Hippocampal formation (tissue), 2 donors: ENCODE measurements around the gene CREB3L2.
"Not testable (repeated sequence)": the region's sequence is repeated elsewhere in the genome, so short reads cannot be mapped to it uniquely, and the experiment has no call there.

Experiments
- DNase-seq, 2 donors: peaks; one replicate each; lab custom pipeline; 2025; lab: John Stamatoyannopoulos, UW

Gene CREB3L2

DNA sequence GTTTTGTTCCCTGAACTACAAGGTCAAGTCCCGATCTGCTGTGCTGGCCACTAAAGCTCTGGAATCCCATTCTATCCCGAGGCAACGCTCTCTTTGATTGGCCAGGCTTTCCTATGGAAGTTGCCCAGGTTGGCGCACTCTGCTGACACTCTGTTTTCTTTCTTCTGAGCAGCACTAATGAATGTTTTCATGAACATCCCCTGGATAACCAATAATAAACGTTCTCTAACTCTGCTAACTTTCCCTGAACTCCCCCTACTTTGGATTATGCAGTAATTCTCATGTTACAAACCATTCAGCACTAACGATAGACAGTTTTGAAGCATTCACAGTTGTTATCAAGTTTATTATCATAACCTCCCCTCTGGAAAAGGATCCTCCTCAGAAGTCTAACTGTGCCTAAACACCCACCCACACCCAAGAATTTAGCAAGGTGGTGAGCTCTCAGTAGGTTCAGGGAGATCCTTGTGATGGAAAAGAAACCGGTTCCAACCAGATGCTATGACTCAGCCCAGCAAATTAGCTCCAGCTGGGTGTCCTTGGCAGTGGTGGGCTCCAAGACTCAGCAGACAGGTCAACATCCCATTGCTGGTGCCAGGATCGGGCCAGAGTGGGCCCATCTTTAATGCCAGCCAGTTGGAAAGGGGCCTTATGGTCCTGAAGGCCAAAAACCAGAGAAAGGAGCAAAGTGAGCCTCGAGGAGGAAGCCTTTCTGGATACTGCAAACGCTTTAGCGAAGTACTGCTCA is 68.4 kb downstream of the CREB3L2 start:
- DNase-seq = no peak

DNA sequence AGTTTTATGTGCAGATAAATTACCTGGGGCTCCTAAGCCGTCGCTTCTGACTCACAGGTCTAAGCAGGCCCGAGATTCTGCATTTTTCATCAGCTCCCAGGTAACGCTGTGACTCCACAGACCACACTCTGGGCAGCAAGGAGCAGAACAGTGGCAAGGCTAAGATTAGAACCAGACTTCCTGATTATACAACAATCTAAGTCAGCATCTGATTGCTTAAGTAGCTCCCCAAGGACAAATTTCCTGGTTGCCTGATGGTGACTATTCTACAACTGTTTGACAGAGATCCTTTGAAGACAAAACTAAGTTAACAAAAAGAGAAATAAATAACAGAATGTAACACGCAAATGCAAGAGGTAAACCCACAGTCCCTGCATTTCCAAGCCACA is 69.0 kb downstream of the CREB3L2 start:
- DNase-seq = peak in 1 of 2 donors; percentile 29

DNA sequence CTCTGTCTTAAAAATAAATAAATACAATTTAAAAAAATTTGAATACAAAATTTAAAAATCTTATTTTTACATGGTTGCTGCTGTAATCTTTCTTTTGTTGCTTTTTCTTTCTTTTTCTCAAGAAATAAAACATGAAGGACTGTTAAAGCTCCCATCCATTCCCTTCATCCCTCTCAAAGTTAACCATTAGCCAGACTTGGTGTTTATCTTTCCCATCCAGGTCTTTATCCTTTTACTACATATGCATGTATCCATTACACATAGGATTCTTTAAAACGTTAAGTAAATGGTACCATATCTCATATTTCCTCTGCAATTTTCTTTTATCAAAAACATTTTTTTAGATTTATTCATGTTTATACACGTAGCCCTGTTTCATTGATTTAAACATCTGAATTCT is 70.1 kb downstream of the CREB3L2 start:
- no peak for DNase-seq

DNA sequence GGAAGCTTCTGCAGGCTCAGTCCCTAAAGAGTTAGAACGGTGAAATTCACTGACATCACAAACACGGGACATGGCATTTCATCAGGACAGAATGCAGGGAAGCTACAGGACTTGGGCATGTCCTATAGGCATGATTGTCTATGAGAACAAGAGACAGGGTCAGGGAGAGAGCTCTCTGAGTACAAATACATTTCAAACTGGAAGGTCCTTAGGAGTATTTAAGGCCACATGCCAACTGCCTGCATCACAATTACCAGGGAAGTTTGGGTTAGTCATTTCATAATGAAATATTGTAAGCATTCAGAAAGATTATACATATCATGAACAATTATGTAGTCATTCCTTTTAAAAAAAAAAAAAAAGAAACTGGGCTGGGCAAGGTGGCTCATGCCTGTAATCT is 71.3 kb downstream of the CREB3L2 start:
- no peak for DNase-seq

DNA sequence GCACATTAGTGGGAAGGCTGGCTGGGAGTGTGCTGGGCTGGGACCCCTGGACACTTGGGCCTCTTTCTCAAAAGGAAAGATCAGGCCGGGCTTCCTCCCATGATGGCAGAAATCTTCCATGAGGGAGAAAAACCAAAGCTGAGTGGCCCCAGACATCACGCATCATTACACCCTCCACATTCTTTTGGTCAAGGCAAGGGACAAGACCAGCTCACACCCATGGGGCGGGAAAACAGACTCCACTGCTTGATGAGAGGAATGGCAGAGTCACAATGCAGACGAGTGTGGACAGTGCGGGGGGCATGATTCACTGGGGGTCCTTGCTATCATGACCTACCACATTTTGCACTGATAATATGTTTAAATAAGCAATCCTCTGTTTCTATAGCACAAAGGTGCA is 73.3 kb downstream of the CREB3L2 start:
- DNase-seq = no peak

DNA sequence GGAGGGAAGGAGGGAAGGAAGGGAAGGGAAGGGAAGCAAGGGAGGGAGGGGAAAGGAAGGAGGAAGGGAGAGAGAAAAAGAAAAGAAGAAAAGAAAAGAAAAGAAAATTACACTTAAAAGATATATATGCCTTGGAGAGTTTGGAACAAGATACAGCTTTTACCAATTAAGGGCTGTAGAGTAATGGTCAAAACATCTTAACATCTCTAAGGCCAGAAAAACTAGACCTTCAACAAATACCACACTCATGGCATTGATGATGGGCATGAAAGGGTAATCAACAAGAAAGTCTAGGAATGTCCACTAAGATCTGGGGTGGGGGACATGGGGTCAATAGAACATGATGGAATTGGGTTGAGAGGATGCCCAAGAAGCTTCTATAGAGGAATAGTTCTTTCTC is 74.5 kb downstream of the CREB3L2 start:
- no peak for DNase-seq

DNA sequence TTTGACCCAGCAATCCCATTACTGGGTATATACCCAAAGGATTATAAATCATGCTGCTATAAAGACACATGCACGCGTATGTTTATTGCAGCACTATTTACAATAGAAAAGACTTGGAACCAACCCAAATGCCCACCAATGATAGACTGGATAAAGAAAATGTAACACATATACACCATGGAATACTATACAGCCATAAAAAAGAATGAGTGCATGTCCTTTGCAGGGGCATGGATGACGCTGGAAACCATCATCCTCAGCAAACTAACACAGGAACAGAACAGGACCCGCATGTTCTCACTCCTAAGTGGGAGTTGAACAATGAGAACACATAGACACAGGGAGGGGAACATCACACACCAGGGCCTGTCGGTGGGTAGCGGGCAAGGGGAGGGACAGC is 75.7 kb downstream of the CREB3L2 start:
- DNase-seq = not testable (repeated sequence)

DNA sequence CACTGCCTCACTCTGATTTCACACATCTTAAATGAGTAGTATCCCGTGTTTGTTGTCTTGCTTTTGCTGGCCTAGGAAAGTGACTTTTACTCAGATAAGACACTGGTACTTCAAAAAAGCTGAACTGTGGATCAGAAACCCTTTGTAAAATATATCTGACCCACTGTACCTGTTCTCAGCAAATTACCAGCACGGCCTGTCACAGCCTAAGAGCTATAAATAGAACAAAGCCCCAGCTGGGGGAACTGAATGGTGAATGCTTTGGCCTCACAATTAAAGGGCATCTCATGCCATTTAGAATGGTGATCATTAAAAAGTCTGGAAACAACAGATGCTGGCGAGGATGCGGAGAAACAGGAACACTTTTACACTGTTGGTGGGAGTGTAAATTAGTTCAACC is 76.1 kb downstream of the CREB3L2 start:
- no peak for DNase-seq

DNA sequence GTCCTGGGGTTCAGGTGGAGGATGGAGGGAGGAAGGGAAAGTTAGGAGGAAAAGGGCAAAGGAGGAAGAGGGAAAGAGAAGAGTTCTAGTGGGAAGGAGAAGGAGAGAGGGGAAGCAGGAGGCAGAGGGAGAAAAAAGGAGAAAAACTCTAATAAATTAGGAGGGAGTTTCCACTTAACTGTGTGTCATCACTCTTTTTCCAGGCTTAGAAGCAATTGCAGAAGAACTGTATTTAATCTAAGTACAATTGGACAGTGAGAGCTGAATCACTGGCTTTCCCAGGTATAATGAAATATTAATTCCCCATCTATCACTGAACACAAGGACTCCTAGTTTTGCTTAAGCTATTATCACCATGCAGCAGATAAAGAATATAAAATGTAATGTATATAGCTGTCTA is 76.8 kb downstream of the CREB3L2 start:
- DNase-seq = no peak

DNA sequence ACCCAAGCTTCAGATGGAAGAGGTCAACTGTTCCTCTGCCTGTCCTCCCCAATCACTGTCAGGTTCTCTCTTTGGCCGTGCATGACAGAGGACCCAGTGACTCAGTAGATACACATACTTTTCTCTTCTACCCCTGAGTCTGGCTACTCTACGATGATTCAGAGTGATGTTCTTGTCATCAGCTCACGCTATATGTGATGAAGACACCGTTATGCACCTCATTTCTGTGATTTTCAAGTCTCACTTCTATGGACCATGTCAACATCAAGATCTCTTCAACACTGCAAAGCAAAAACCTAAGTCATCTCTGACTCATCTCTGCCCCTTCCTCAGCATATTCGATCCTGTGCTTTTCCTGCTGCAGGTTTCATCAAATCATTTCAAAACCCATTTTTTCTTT is 78.5 kb downstream of the CREB3L2 start:
- DNase-seq = no peak

DNA sequence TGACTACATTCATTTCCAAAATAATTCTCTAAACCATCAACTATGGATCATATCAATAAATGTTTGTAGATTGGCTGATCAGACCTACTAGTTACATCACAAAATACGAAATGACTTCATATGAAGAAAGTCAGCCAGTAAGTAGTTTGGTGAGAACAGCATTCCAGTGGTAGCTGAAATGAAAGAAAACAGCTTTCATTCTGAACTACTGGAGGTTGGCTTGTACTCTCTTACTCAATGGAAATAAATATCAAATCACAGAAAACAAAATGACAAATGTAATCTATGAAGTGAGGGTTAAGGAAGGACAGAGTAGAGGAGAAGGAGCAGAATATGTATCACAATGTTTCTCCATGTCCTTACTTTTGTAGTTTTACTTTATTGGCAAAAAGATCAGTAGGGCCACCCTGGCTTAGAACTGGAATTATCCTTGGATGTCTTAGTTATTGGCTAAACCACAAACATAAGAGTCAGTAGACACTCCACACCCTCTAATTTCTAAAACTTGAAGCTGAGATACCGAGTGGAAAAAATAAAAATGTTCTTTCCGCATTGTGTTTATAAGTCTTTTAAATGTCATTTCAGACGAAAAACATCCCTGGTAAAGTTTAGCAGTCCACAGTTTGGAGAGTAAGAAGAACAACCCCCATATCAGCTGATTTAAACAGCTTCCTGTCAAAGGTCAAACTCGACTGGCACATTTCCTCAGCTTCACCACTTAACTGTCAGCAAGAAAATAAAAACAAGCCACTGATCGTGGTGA is 81.1 kb downstream of the CREB3L2 start:
- no peak for DNase-seq

DNA sequence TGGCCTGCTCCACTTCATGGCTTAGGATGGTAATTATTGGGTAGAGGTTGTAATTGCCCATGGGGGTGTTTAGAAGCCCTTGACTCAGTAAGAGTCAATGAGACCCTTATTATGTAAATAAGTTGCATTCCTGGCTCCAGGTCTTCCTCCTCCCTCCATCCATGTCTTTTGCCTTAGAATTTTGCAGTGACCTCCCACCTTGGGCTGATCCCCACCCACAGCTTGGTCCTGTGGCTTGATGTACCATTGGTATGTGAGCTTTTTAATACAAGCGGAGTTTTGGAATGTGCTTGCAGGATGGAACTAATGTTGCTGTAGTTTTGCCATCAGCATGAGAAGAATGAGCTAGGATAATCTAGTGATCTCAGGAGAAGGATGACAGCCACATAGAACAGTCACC is 81.9 kb downstream of the CREB3L2 start:
- DNase-seq = no peak

DNA sequence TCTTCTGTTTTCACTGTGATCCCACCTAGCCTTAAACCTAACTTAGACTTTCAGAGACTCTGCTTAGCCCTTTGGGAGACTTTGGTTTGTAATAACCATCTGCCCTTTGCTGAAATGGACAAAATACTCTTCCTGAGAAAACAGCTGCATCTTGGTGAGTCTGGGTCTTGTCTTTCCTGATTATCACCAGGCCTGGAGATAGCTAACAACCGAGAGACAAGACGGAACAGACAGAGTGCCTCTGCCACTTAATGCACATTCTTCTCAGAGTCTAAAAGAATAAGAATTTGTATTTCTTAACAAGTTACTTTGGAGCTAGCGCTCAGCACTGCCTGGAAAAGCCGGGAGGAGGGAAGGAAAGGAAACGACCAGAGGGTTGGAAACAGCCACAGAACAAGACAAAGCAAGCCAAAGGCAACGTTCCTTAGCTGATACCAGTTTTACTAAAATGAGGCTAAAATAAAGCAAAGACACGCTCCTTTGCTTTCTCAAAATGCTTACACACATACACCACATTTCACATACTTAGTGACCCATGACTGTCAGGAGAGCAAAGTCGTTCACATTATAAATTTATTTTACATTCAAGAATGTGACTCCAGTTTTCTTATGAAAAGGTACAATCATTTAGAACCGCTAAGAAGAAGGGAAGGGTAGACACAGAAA is 84.8 kb downstream of the CREB3L2 start:
- no peak for DNase-seq

DNA sequence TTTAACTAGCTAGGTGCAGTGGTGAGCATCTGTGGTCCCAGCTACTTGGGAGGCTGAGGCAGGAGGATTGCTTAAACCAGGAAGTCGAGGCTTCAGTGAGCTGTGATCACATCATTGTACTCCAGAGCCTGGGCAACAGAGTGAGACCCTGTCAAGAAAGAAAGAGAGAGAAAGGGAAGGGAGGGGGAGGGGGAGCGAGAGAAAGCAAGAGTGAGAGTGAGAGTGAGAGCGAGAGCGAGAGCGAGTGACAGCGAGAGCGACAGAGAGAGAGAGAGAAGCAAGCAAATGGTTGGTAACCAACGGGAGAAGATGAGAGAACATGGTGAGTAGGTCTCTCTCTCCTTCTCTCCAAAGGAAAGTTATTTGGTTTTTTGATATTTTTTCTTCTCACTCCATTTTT is 85.3 kb downstream of the CREB3L2 start:
- no peak for DNase-seq

DNA sequence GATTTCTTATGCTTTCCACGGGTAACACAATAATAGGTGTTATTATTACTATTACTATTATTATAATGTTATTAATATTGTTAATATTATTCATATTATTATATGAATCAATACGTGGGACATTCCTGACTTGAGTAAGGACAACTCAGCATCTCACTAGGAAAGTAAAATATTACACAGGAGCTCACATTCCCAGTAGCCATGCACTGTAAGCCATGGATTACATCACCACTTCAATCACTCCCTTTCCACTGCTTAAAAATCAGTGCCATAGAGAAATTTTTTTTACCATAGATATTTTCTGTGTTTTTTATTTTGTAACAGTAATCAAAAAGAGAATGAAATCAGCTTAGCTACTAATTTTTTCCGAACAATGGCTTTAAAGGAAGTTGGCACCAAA is 86.6 kb downstream of the CREB3L2 start:
- no peak for DNase-seq

DNA sequence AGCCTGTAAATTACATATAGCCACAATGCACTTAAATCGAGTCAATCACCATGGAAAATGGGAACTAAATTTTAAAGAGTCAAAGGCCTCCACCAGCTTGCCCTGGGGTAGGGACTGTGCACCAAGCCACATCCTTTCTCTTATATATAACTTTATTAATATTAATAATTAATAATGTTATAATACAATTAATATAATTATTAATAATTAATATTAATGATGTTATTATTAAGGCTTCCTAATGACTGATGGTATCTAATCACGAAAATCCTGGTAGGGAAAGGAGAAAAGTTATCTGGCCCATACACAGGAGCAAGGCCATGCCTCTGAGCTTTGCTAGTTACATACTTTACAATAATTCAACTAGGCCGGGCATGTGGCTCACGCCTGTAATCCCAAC is 87.9 kb downstream of the CREB3L2 start:
- no peak for DNase-seq

DNA sequence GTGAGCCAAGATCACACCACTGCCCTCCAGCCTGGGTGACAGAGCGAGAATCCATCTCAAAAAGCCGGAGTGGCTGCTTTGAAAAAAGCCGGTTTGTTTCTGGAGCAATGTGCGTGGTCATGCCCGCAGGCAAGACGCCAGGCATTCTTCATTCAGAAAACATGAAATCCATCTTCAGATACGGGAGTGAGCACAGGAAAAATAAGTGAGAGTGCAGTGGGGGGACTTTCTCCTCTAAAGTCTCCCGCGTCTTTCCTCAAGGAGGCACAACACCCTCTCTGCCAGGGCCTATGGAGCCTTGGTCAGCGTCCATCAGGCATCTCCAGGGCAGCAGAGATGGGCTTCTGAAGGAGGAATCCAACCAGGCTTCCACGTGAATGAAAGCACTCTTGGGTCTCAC is 92.8 kb downstream of the CREB3L2 start:
- peak; percentile 37 to 48 for DNase-seq

DNA sequence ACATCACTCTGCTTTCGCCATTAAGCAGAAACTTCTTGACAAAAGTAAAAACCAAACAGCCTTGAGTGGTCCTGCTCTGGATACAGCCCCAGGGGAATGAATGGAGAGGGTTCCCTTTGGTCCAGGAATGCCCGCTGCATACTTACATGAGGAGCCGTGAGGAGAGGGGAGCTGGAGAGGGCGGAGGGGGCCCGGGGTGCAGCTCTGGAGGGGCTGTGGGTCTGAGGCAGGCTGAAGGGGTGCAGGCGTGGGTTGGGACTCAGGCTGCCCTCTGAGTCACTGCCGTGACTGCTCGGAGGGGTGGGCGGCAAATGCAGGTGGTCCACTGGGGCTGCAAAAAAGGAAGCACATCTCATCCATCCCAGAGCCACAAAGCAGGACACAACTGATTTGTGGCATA is 93.8 kb downstream of the CREB3L2 start:
- no peak for DNase-seq

DNA sequence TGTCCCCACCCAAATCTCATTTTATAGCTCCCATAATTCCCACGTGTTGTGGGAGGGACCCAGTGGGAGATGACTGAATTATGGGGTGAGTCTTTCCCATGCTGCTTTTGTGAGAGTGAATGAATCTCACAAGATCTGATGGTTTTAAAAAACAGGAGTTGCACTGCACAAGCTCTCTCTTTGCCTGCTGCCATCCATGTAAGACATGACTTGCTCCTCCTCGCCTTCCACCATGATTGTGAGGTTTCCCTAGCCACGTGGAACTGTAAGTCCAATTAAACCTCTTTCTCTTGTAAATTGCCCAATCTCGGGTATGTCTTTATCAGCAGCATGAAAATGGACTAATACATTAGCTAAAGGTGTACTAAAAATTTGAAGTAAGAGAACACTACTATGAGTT is 95.2 kb downstream of the CREB3L2 start:
- DNase-seq = not testable (repeated sequence)

DNA sequence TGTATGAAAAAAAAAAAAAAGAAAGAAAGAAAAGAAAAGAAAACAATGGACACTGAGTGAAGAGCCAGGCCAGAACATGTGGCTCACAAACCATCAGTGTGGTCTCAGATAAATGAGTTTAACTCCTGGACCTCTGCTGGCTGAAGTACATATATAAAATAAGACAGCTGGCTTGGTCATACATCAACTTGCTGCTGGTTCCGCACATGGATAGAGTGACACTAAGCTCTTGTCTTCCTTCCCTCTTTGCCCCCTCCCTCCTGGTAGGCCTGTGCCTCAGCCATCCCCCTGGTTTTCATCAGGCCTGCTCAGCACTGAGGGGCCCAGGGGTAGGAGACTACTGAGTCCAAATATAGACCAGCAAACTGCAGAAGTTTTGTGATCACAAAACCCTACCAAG is 97.1 kb downstream of the CREB3L2 start:
- no peak for DNase-seq

DNA sequence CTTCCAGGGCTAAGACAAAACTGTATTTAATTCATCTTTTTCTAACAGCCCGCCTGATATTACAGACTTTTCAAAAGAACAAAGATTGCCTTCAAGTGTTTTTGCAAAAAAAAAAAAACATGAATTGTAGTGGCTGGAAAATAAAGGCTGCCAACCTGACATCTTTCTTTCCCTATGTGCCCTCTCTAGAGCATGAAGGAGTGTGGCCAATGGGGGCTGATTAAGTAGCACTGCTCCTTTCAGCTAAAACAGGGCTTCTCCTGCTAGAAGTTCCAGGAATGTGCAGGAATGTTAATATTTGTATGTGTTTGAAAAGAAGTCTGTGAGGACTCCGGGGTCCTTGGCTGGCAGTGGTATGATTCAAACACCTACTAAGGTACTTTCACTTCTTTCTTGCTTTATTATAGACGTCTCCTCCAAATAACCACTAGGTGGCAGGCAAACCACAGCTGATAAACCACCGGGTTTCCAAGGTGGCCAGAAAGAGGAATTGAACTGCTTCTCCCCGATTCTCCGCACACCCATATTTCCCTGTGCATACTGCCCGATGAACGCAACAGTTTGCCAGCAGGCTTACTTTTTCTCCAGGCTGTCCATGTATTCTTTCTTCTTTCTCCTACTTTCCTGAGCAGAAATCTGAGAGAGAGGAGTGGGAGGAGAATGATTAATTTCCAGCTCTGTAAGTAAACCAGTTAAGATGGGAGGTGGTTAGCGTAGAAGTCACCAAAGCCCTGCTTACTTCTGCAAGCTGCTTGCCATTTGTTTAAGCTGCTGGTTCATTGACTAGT is 98.3 kb downstream of the CREB3L2 start:
- peak; percentile 66 to 85 for DNase-seq

DNA sequence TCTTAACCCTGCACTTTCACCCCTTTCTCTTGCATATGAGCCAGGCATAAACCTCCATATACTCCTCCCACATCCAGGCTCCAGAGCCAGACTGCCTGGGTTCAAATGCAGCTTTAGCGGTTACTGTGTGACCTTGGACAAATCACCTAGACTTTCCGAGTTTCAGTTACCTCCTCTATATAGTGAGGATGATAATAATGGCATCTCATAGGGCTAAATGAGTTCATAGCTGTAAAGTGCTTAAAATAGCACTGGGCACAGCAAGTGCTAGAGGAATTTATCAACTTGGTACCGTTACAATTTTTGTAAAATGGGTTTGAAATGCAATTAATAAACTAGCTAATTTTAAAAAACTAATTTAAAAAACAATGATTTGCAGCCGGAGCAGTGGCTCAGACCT is 101.7 kb downstream of the CREB3L2 start:
- DNase-seq = no peak
